T1000 (cell line): Measurements from ENCODE around the gene LETM1.
A peak's percentile ranks its signal among the peaks of the same experiment; 100 is the strongest.

ENCODE experiments used
- DNase-seq: peaks from one replicate; lab custom pipeline; 2025; ENCODE audit warnings: mixed read lengths; lab: John Stamatoyannopoulos, UW

LETM1 gene

DNA sequence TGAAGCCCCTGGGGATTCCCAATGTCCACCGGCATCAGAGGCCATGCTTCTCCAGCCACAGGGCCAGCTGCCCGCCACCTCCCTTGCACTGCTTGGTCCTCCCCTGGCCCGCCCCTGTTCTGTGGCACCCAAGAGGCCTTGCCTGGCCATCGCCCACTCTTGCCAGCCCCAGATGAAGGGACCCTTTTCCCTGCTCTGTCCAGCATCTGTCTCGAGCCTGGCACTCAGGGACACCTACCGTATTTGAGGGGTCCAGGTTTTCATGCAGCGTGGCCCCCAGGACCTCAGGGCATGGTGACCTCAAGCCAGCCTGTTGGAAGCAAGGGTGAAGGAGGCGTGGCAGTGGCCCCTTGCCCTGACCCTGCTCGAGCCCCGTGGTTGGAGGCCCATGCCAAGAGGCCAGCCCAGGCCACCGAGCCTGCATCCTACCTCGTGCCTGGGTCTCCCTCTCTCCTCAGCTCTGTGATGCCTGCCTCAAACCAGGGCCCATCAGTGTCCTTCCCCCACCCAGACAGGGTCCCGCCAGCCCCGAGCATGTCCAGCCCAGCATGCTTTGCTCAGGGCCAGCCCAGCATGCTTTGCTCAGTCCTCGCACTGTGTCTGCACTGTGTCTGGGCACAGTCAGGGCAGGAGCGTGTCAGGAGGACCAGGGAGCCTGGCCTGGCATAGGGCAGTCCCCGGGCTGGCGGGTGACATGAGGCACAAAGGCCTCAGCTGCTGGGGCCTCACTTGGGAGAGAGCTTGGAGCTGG lies 77.1 kb downstream of the LETM1 start:
- no peak for DNase-seq

DNA sequence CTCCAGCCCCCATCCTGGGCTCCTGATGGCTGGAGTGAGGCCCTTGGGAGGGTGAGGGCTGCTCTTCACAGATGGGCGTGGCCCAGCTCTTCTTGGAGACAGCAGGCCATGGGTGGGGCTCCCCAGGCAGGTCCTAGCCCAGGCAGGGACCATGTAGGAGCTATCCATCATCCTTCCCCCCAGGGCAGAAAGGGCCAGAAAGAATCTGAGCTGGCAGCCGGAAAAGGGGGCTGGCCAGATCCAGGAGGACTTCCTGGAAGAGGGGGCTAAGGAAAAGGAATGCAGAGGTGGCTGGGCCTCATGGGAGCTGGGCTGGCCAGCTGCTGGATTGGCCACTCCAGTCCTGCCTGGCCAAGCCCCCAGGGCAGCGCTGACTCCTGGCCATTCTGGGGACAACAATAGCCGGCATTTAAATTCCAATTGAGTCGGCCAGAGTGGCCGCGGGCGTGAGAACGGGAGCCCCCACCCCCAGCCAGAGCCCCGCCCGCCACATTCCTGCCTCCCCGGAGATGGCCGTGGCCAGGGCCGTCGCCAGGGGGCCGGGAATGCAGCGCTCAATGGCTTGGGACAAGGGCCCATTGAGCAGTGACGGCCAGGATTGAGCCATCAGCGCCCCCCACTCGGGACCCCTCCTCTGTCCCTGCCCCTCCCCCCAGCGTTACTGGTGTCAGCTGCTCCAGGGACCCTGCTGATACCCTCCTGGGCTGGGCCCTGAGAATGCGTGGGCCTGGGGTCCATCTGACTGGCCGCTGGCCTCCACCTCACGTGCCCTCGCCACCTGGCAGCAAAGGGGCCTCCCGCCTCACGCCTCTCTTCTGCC lies 77.9 kb downstream of the LETM1 start:
- no peak for DNase-seq

DNA sequence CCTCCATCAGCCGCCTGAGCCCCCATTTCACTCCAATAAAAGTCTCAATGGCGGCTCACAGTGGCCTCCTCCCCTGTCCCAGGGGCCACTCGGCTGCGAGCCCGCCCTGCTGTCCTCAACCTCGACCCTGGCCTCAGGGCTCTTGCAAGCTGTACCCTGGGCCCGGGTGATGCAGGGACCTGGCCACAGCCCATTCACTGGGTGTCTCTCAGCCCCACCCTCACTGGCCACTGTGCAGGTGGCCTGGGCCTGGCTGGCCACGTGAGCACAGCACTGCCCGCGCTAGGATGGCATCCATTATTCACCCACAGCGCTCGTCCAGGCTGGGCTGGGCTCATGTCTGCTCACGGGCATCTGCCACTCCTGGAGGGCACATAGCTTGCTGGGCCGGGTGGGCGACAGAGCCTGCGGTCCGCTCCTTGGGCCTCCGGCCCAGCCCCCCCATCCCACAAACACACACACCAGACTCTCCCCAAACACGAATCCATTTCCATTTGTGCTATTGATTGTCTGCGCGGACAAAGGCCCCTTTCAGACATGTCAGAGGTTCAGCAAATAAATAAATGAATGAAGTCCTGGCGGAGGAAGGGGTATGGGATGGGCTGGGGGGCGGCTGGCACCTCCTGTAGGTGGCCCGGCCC lies 79.3 kb downstream of the LETM1 start:
- no peak for DNase-seq

DNA sequence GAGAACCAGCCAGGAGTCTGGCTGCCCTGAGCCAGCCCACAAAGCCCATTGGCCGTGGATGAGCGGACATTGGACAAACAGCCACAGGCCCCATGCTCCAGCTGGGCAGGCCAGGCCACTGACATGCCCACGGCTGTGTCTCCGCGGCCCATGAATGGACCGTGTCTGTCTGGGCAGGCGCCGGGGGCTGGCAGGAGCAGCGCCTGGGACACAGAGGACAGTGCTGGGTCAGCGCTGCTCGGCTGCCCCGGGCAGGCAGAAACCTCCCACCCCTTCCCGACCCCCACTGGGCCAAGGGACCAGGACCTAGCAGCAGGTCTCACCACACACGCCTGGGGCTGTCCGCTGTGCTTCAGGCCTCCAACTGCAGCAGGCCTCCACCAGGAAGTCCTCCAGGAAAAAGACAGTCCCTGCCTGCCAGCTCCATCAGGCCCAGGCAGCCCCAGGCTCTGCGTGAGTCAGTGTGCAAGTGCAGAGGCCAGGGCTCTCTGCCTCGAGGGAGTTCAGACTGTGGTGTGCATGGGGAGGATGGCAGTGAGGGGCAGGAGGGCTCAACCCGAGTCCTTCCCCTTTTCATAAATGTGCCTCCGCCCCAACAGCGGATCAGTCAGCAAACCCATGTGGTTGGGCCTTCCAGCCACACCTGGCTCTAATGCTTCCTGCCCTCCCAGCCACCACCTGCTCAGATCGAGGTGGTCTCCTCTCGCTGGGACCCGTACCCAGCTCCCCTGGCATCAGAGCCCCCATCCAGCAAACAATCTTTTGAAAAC lies 80.0 kb downstream of the LETM1 start:
- peak; percentile 68 for DNase-seq

DNA sequence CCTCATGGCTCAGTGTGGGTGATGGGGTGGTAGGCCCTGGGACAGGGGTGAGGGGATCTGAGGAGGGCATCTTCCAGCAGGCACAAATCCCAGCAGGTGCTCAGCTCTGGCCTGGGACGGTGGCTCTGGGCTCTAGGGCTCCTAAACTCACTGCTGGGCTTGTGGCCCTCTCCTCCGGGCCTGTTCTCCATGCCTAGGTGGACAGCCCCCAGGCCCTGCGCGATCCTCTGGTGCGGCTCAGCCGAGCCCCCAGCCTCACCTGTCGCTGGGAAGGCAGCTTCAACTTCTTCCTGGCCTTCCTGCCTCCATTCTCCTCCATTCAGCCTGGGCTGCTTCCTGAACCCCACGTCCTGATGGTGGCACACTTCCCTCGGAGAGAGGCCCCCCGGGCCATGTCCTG lies 82.2 kb downstream of the LETM1 start:
- no peak for DNase-seq

DNA sequence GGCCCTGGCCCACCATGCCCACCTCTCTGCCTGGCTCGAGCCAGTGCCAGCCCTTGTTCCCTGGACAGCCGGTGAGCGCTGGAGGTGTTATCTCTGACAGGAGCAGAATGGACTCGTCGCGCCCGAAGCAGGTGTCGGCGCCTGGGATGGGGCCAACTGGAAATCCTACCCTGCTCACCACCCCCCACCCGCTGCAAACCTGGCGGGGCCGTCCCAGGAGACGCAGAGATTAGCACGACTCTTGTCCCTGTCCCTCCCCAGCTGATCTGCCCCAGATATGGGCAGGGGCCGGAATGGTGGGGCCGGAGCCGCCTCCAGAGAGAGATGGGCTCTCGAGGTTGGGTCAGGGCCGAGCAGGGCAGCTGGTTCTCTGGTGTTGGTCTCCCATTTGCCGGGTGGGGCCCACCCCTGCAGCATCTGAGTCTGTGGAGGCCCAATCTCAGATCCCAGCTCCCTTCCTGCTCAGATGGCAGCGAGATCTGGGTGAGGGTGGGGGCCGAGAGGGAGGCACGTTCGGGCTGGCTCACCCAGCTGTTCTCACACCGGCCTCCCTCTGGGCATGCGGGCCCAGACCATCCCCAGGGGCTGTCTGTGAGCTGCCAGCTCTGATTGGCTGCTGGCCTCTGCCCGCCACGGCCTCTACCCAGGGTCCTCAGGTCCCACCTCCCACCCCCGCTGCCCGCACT lies 83.0 kb downstream of the LETM1 start:
- no peak for DNase-seq

DNA sequence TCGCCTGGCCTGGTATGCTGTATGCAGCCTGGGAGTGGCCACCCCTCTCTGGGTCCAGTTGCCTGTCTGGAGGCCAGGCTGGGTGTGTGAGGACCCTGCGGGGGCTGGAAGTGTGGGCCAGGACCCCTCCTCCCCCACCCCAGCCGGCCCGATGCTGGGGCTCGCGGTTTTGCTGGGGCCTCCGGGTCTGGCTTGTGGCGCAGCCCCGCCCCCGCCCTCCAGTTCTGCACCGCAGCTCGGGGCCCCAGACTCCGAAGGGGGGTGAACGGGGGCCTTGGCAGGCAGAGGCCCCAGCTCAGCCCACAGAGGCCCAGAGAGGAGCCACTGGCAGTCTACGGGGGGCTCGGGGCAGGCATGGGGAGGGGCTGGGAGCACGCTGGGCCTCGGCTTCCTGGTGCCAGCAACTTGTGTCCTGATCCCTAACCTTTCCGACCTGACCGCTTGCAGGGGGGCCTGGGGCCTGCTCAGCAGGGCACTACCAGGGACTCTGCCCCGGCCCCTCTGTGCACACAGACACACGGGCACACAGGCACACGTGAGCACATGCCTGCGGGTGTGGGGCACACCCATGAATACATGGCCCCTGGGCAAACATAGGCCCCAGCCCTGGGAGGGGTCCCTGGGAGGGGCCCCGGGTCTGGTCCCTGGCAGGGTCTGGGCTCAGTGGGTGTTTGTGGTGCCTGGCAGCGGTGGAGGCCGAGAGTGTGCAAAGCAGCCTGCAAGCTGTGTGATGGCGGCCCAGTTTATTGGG lies 84.2 kb downstream of the LETM1 start:
- DNase-seq = no peak

DNA sequence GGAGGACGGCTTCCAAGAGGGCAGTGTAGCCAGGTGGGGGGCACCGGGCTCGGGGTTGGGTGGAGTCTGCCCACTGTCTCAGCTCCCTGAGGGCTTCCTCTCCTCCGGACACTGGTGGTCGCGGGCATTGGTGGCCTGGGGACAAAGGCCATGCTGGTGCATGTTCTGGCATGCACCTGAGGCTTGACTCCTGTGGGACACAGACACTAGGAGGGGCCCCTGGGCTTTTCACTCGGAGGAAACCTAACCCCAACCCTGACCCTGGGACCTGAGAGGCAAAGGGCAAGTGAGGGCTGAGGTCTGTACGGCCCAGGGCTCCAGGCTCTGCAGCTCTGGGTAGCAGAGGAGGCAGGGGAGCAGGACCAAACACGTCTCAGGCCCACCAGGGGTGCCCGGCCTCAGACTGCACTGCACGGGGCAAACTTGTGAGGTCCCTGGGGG lies 85.1 kb downstream of the LETM1 start:
- no peak for DNase-seq

DNA sequence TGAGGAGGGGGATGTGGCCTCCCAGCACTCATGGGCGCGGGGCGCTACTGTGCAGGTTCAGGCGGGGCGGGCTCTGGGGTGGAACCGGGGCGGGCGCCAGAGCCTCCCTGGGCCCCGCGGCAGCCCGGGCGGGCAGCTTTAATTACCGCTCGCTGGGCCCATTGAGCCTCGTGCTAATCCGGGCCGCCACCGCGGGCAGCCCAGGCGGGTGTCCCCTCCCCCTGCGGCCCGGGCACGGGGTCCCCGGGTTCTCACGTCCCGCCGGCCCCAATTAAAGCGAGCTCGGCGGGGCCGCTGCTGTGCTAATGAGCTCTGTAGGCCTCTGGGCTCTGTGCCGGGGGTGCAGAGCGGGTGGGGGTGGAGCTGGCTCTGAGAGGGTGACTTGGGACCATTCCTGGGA lies 85.7 kb downstream of the LETM1 start:
- no peak for DNase-seq

DNA sequence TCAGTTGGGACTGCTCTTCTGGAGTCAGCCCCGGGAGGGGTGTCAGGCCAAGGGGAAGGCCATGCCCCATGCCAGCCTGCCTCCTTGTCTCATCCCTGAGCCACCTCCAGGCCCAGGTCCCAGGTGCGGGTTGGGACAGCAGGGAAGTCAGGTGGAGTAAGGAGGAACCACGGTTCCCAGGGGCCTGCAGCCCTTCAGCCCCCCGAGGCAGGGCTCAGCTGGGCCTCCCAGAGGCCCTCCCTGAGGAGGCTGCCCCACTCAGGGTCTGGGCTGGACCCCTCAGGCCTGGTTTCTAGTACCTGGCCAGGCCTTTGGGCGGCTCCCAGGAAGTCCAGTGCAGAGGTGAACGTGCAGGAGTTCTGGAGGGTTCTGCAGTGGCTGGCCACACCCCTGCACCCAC lies 86.3 kb downstream of the LETM1 start:
- no peak for DNase-seq

DNA sequence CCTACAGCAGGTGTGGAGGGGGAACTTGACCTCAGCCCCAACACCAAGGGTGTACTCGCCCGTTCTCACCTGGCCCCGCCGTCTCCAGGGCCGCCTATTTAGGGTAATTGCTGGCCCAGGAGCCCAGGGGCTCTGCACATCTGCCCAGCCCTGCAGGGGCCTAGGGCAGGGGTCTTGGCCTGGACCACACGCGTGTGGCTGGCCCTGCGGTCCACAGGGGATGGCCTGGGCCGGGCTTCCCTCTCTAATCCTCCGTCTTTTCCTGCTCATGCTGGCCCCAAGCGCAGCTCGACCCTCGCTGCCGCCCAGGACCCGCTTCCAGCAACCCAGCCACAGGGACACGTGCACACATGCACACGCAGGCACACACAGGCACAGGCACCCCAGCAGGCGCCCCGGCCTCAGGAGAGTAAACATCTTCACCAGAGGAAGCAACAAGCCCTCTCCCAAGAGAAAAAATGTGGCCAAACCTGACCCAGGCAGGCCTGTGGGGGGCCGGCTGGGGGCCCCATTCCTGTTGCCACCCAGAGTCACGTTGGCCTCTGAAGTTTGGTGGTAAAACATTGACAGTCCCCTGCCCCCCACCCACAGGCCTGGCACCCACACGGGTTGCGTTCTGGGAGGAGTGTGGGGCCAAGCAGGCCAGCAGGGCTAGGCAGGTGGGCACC lies 87.5 kb downstream of the LETM1 start:
- no peak for DNase-seq

DNA sequence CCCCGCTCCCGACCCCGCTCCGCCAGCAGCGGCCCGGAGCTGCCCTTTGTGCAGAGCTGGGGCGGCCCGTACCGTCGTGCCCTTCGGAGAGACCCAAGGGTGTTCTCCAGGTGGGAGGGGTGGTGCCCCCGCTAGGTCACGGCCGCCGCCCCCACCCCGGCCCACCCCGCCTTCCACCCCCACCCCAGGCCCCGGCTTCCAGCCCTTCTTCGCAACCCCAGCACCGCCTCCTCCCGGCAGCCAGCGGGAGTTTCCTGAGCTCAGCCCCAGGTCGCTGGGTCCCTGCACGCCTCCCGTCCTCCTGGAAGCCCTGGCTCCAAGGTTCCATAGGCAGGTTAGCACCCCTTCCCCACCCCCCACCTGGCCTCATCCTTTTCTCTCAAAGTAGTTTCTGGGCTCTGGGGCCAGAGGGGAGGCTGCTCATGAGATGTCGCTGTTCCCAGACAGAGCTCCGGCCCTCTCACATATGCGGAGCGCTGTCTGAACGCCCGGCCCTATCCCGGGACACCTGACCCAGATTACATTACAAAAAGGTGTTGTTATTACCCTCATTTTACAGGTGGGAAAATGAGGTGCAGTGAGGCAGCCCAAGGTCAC lies 88.1 kb downstream of the LETM1 start:
- no peak for DNase-seq

DNA sequence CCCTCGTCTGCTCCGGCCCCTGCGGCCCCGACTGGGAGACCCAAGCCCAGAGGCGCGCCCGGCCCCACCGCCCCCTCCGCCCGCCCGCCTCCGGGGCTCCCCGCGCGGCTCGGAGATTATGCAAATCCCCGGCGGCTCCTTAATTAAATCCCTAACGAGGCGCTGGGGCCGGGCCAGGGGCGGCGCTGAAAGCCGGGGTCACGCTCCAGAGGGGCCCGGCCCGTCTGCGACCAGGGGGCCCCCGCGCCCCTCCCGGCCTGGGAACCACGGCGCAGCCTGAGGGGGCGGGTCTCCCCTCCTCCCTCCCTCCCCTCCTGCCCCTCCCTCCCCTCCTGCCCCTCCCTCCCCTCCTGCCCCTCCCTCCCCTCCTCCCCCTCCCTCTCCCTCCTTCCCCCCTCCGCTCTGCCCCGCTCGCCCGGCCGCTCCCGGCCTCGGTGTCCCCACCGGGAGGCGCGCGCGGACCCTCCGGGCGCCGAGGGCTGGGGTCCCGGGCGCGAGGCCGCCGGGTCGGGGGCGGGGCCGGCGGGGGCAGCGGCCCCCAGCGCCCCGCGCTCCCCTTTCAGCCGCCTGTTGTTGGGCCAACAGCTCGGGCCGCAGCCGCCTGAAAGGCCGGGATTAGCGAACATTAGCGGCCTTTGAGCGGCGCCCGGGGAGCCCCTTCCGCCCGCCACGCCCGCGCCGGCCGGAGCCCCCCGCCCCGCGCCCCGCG lies 88.7 kb downstream of the LETM1 start:
- DNase-seq = no peak

DNA sequence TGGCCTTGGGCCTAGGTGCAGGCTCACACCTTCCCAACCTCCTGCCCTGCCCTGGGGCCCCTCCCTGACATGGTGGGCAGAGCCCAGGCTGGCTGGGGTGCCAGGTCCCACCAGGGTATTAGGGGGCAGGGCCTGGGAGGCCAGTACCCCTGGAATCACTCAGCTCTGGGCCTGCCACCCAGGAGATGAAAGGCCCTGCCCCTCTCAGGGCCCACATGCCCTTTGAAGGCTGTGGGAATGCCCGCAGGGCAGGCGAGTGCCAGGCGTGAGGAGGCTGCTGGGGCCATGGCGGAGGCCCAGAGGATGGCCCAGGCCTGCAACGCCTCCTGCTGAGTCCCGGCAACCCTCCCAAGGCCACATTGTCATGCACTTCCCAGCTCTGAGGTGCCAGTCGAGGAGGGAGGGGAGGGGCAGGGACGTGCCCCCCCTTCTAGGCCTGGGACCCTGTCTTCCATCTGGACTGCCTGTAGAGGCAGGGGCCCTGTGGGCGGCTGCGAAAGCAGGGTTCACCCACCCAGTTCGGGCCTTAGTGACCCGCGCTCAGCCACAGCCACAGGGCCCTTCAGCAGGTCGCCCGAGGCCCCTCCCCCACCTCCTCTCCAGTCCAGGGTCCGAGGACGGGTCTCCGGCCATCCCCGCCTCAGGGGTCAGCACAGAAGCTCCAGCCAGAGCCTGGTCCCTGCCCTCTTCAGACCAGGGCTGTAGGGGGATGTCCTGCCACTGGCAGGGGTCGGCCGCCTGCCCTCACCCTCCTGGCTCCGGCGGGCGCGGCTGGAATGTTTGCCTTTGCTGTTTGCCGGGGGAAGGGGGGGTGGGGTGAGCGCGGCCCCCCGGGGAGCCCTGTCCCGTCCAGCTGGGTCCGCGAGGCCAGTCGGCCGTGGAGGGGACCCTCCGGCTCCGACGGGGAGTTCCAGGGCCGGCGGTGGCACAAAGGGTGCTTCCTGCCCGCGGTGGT lies 89.6 kb downstream of the LETM1 start:
- no peak for DNase-seq

DNA sequence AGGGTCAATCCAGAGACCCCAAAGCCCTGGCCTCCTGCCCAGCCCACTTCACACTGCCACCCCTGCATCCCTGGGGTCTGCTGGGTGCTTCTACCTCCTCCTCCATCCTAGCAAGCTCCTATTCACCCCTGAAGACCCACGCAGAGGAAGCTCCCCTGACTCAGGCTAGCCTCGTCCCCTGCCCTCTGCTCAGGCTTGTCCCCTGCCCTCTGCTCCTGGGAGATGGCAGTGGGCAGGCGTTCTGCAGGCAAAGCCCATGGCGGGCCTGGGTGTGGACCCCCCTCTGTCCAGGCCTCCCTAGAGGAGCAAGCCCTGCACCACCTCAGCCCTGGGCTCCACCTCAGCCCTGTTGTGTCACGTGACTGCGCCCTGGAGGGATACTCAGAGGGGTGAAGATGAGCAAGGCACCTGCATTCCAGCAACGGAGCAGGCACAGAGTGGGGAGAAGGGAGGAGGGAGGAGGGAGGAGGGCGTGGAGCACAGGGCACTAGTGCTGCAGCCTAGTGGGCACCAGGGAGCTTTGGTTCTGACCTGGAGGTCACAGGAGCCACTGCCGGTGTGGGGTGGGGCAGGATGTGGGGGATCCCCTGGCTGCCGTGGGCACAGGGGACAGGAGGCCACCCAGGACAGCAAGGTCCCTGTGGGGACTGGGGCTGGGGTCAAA lies 90.4 kb downstream of the LETM1 start:
- DNase-seq = no peak

DNA sequence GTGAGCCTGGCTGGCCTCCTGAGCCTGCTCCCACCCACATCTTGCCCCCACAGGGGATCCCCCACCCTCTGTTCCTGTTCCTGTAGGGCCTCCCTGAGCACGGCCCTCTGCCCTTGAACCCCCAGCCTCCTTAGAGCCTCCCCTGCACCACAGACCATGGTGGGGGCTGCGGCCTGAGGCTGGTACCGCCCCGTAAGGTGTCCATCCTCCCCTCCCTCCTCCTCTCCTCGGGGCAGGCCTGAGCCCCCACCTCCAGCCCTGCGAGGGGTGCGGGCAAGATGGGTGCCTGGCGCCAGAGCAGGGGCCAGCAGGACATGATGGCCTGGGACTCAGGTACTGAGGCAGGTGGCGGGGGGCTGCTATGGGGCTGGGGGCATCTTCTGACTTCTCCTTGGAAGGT lies 91.3 kb downstream of the LETM1 start:
- no peak for DNase-seq

DNA sequence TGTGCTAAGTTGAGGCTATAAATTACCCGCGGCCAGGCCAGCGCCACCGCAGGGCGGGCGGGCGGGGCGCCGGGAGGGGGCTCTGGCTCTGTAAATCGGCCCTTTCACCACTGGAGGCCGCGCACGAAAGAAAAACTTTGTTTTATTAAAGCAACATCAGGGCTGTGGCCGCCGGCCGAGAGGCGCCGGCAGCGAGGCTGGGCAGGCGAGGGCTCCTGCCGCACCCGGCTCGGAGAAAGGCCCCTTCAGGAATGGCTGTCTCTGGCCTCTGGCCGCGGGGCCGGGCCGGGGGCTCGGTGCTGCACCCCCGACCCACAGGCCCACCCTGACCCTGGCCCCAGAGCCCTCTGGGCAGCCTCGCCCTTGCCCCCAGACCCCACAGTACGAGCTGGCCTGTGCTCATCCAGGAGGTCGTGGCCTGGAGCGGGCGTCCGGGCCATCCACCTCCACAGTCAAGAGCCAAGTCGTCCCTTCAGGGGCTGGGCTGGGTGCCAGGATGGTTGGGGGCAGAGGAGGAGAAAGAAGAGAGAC lies 92.3 kb downstream of the LETM1 start:
- no peak for DNase-seq
